ENCODE data around the gene STX8.

Gene STX8

DNA sequence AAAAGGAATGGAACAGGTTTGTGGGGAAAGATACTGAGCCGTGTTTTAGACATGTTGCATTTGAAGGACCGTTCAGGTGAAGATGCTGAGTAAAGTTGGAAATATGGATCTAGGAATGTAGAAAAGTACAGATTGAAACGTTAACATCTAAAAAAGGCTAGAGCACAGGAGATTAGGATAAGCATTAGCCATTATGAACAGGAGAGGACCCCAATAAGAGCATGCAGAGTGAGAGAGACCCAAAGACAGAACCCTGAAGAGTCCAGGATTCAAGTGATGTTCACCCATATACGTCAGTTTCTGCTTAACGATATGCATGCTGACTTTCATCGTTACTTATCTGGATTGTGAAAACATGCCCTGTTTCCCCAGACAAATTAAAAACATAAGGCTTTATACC, 140.5 kb downstream of the STX8 start:
- no peak for DNase-seq

DNA sequence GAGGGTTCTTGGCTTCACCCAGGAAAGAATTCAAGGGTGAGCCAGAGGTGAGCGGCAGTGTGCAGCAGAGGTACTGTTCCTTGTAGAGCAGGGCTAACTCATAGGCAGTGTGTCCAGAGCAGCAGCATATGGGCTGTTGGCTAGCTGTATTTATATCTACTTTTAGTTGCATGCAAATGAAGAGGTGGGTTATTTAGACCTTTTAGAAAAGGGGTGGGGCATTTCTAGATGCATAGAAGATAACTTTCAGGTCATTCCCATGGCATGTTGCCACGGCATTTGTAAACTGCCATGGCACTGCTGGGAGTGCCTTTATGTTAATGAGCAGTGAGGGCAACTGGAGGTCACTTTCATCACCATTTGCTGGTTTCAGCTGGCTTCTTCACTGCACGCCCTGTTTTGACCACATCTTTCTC, 141.0 kb downstream of the STX8 start:
- no peak for DNase-seq

DNA sequence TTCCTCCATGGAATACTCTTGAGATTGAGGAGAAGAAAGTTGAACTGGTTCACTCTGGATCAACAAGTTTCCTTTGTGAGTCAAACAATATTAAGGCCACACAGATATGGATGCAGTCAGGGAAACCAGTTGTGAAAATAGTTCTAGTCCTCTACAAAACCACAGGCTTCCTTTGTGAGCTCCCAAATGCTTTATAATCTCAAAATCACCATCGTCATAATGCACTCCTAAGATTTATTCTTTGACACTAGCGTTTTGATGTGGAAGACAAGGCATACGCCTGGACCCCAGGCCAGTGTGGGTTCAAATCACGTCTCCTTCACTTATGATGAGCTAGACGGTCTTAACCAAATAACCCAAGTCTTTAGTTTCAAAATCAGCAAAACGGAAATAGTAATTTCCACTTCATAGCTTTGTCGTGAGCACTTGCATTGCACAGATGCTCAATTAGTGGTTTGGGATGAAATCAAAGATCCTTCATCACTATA, 142.6 kb downstream of the STX8 start:
- DNase-seq: no peak

DNA sequence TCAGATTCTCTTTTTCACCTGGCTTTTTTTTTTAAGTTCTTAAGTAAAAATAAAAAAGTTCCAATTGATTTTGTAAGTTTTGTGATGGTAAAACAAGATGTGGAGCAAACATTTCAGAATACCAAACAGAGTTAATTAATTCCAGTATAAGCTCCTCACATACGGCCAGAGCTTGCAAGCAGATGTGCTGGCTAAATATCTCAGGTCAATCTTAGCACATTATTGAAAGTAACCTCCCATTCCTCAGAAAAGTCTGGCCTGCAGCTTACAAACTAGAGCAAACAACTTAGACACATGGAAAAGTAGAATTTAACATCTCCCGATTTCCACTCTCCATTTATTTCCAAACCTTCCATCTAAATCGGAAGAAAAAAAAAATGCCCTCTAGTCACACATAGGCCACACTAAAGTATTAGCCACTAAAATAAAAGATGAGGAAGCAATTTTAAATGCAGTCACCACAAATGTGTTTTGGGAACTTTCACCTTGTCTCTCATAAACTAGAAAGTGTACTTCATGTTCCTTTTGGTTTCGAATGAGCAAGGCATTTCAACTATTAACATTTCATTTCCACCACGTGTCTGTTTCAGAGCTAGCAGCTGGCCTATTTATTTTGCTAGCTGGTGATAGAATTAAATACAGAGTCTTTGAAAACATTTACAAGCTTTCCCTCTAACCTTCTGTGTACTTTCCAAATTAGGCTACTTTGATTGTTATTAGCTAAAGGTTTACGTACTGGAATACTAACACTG, 143.3 kb downstream of the STX8 start:
- no peak for DNase-seq

DNA sequence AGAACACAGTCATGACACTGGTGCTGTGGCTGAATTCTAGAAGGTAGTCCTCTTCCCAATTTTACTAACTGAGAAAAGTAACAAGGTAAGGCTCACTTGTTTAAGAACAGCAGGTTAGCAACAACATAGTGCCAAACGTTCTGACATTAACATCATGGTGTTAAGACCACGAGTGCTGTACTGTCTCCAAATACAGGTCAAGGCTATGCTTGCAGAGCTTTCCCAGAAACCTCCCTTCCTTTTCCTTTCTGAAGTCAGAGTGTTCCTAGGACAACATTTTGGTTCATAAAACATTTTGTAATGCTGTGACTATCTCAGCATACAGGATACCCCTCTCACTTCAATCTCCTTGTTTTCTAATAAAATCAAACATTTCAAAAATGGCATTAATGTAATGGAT, 144.0 kb downstream of the STX8 start:
- DNase-seq: no peak

DNA sequence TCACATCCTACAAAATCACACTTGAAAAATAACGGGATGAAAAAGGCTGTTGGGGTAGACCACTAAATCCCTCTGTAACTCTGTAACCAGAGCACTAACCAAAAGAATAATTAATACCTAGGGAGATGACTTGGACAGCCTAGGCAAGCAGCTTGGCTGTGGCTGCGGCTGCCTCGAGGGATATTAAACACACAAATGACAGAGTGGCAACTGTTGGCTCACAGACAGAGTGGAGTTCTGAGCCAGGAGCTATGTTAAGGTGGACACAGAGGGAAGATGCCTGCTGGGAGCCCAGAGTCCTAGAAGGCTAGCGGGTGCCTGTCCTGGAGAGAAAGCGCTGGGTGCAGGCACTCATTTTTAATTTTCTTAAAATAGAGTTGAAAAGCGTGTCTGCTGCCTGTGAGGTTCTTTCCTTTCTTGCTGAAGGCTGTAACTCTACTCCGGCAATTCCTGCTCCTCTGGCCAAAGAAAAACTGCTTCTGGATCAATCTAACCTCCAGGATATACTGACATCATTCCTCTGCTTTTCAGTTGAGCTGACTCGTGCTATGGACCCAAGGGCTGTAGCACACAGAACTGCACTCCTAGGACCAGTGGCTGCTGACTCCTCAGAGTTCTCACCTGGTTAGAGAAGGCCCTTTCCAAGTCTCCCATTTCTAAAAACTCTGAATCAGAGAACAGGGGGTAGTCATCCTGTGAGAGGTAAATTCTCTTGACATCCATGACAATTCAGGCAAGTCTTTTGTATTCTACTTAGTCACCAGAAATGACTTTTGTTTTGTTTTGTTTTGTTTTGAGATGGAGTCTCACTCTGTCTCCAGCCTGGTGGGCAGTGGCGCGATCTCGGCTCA, 147.9 kb downstream of the STX8 start:
- DNase-seq: no peak

DNA sequence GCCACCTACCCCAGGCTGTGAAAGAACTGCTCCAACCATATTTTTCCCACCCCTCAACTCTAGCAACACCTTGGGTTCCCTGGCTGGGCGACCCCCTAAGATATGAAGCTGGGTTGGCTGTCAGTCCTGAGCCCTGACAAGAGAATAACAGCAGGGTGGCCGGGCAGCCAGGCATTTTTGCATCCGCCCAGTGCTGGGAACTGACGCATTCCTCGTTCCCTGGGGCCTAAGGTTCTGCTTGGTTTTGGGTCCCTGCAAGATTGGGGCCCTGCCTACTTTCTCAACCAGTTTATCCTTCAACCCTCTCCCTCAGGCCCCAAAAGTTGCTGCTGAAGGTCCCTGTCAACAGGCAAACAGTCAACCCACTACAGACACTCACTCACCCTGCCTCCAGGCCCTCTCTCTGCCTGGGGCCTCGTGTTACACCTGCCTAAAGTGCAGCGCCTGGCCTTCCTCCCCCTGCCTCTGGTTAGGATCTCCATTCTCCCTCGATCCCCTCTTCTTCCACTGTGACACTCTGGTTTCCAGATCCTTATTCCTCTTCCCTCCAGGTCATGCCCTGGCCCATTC, 151.5 kb downstream of the STX8 start:
- DNase-seq: no peak

DNA sequence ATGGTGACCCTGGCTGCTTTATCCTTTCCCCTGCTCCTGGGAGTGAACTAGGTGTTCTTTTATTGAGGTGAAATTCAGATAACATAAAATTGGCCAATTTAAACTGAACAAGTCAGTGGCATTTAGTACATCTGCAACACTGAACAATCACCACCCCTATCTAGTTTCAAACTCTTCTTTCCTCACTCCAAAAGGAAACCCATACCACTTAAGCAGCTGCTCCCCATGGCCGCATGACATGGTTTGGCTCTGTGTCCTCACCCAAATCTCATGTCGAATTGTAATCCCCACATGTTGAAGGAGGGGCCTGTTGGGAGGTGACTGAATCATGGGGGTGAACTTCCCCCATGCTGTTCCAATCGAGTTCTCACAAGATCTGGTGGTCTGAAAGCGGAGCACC, 154.1 kb downstream of the STX8 start:
- no peak for DNase-seq

DNA sequence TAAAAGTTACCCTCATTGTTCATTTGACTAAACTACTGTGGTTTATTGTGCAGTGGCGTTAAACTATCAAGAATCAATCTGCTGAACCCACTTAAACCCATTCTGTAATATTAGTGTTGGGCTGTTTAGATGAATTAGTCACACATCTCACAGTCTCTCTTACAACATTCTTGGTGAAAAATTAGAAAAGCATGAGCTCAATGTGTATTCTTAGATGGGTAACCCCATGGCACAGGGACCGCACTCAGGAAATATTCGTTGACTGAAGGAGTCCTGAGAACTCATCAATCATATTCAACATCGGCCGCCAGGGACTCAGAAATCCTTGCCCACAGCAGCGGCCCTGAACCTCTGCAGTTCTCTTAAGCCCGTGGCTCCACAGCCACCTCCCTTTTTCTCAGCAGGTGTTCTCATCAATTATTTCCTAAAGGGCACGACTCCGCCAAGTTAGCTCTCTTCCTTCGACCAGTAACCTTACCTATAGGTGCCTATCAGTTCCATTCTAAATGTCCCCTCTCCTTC, 155.6 kb downstream of the STX8 start:
- DNase-seq: no peak

DNA sequence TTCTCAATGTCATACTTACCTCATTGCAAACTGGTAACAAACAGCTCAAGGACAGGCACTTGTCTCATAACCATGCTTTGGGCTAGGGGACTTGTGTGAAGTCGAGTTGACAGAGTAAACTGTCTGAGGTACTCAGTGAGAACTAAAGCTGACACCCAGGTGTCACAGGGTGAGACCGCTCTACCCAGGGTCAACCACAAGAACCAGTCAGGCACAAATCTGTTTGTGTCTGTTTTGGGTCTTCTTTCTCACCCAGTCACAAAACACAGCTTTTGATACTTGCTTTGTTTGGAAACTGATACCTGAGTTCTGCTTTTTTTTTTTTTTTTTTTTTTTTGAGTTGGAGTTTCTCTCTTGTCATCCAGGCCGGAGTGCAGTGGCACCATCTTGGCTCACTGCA, 161.1 kb downstream of the STX8 start:
- DNase-seq: no peak

DNA sequence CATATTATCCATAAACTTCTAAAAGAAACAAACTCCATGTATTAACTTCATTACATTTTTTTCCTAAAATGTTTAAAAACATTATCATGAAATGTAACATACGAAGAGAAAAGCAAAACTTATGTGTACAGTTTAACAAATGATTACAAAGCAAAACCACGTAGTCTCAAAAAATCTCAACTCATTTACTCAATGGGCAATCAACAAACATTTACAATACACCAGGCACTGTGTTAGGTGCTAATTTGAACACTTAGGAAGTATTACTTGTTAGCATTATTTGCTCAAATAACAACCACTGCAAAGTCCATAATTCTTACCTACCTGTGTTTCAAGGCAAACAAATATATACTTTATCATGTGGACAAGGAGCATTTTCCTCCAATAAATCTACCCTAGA, 164.9 kb downstream of the STX8 start:
- no peak for DNase-seq

DNA sequence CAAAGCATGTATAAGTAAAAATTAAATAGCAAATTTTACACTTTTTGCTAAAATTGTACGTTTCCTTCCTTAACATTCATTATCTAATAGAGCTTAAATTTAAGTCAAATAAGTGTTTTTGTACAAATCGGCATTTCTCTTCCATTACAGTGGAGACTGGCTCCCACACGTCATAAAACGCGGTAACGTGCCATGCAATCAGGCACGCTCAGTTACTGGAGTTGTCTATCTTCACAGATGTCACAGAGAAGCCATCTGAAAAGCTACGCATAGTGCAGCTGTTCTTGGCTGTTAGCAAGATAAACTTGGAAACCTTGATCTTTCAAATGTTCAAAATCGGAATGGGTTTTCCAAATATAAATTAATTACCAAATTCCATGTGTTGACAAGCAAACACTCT, 165.3 kb downstream of the STX8 start:
- no peak for DNase-seq

DNA sequence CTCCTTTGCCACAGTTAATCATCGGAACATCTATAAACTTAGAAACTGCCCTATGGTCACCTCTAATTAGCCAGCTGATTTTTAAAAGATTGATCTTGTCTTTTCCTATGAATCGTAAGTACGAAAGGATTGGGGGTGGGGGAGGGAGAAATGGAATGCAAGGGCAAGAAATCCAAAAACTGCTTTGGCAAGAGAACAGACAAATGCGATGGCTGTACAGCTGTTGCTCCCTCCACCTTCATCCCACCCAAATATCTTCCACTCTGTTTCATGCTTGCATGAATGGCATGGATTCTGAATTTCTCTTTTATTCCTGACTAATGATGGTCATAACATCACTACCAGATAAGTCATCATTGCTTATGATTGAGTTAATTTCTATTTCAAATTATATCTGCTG, 165.7 kb downstream of the STX8 start:
- no peak for DNase-seq

DNA sequence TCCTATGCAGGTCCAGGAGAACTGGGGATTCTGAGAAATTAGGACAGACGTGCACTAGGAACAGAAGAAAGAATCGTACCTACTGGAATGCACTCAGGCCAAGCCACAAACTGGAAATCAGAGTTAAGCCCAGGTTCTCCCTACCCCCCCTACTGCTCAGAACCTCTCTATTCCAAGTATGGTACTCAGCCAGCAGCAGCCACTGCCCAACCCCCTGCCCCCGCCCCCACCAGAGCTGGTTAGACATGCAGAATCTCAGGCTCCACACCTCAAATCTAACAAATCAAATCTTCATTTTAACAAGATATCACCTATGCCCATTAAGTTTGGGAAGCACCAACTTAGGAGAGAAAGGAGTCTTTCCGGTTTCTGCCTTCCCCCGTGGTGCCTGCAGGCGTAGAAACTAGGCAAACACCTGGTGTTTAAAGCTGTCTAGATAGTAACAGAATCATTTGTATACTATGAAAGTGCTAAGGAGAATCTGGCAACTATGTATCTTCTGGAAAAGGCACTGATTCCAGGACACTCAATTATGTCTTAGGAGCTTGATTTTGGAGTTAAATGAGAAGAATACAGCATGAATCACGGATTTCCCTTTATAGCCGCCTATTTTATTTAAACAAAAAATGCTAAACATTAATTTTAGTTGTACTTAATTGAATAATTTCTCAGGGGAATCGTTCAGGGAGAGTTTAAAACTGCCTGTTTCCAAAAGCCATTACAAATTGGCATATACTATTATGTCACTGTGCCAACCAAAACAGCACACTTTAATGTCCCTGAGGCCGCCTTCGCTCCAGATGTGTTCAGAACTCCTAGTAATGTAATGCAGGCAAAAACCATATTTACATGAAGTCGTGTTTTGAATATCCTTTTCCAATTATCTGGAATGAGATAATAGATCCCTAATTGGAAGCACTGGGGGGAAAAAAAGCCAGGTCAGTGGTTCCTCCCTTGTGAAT, 166.5 kb downstream of the STX8 start:
- DNase-seq: no peak

DNA sequence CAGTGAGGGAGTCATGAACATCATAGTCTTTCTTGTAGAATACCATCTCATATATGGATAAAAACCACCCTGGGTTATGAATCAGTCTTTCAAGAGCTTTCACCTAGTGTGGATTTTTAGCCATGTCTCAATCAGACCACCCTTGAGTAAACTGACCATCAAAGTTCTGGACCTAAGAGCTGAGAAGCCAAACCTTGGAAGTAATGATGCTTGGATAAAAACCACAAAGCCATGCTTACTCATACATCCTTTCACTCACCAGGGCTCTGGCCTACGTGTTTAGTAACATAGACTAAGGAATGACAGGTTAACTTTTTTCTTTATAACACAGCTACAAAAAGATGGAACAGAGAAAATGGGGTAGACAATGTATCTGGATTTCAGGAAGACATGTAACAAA, 167.2 kb downstream of the STX8 start:
- no peak for DNase-seq

DNA sequence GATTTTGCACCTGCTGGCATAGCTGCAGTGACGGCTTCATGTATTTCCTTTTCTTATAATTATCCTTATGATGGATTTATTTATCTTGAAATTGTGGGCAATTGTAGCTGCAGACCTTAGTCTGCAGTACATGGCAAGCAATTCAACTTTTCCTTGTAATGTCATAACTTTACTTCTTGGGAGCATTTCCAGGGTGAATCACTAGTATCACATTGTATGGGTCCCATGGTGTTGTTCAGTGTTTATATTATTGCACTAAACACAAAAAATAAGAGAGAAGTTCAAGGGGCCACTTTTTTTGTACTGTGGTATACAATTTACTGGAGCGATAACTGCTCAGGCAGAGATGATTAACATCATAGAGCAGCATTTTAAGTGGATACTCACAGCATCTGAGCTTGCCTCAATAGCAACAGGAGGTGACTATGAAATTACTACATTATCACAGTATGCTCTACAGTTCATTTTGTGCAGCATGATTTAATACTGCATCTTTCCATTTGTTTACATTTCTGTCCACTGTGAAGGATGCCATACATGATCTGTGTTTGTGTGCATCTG, 169.5 kb downstream of the STX8 start:
- DNase-seq: no peak

DNA sequence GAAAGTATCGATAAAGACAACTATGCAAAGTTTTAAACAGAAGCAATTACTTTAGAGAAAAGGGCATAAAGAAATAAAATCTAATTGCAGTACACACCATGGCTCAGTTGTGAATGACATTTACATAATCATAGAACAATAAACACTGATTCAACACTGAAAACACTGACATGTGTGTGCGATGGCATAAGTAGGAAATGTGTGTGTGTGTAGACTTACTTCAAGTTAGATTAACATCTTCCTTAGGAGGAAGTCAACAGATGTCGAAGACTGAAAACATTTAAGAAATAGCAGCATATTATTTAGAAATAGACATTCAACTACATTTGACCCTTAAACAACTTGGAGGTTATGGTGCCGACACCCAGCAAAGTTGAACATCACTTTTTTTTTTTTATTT, 172.4 kb downstream of the STX8 start:
- DNase-seq: no peak

DNA sequence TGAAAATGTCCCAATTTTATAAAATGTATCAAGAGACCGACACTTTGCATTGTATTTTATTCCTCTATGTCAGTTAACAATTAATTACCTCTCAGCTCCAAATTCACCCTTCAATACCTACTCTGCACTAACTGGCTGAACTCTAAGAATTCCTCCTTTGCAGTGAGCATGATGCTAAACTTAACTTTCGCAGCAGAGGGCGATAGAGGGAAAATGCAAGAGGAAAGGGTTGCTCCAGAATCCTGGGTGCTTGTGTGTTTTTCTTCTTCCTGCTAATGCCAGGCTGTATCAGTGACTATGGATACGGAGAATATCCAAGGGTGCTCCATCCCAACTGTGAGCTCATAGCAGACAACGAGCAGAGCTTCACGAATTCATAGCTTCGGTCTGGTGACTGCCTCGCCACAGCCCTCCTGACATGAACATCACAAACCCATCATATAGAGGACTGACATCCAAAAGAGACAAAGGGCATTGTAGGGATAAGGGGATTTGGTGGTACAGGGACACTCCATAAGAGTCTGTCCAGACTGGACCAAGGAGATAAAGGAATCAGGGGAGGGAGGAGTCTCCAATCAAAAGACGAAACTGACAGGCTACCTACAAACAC, 172.9 kb downstream of the STX8 start:
- peak in 1 of 2 experiments; percentile 14 for DNase-seq

DNA sequence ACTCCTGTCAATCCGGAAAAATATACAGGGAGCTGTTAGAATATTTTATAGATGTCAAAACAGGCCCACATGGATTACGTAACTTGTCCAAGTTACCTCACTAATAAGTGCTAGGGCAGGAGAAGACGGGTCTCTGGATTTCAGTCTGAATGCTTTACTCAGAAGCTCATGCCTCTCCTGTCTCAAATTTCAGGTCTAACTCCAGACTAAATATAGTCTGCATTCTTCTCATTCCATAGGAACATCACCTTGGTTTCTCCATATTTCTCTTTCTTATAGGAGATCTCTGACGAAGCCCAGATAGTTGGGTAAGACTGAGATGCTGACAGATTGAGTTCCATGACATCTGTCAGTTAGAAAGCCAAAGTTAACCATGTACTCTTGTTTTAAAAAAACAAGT, 174.2 kb downstream of the STX8 start:
- DNase-seq: peak in 1 of 2 experiments; percentile 36

DNA sequence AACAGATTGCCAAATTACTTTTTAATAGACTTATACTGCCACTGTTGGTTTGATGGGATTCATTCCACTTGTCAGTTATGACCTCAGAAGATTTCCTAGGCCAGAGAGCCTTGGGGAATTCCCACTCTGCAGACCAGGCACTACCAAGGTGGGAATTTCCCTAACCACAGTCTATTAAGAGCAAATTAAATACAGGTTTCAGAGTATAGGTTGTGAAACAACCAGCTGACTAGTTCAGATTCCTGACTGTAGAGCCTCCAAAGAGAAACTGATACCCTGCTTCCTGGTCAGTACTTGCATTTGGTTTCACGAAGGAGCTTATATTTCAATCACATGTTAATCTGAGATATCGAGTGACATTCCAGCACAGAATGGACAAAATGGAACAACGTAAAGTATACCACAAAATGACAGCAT, 186.5 kb downstream of the STX8 start:
- peak in 1 of 2 experiments; percentile 66 for DNase-seq

DNA sequence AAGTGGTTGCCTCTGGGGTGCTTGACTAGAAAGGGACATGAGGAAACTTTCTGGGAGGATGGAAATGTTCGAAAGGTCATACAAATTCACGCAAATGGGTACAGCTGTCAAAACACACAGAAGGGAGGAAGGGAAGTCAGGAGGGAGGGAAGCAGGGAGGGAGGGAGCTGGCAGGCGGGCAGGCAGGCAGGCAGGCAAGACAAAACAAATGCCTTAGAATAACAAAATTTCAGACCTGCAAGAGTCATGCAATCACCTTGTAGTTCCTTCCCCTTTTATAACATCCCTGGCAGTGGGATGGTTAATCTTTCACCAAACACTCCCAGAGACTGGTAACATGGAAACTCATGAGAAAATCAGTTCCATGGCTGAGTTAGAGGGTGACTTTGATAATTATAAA, 189.2 kb downstream of the STX8 start:
- DNase-seq: no peak

DNA sequence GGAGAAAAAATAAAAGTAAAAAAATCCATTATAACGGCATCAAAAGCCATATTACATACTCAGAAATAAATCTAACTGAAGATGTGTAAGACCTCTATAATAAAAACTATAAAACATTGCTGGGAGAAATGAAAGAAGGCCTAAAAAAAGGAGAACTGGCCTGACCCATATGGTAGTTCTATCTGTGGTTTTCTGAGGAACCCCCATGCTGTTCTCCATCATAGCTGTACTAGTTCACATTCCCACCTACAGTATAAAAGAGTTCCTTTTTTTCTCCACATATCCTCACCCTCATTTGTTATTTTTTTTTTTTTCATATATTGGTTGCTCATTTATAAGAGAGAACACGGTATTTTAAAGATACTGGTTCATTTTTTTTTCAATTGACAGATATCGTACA, 191.8 kb downstream of the STX8 start:
- DNase-seq: no peak

All from SW 1271 (cell line).